A673 (cell line): ENCODE results near the gene CDC42EP1.

ENCODE experiments used
- CTCF ChIP-seq: fragments of 300-800, 200-600 bp; sonication (generic); conservative IDR thresholded peaks from 2 replicates; pipeline ENCODE4 v1.5.1; 2017; ENCODE audit warnings: low read depth, mild to moderate bottlenecking, antibody characterized with exemption, low read length, moderate library complexity, mixed read lengths
- EZH2 ChIP-seq: fragments of 200-600 bp; sonication (generic); IDR thresholded peaks from 2 replicates; pipeline ENCODE4 v1.6.1; 2017; ENCODE audit warnings: borderline replicate concordance, low read depth, mild to moderate bottlenecking, mixed read lengths, antibody characterized with exemption, low read length; ENCODE audit not compliant: poor library complexity, severe bottlenecking

- TF ChIP-seq EZH2 (no peak), CTCF (no peak)
These were observed 45.7 kb upstream of the CDC42EP1 start for GRCh38 chr22:37514526-37515051.
